ENCODE results near the gene NTN5.

NTN5 gene

GRCh38 chr19:48644839-48645619 is 27.8 kb downstream of the NTN5 start:
- TF ChIP-seq GATA2 (IDR thresholded peaks at IDR 0.05; ENCODE audit: low read depth, low read length): no peak
- TF ChIP-seq GATA3 (IDR thresholded peaks at IDR 0.05; ENCODE audit: low read depth, low read length): no peak

- no peak for TF ChIP-seq GATA2 (IDR thresholded peaks at IDR 0.05; ENCODE audit: low read depth, low read length)
- no peak for TF ChIP-seq GATA3 (IDR thresholded peaks at IDR 0.05; ENCODE audit: low read depth, low read length)
These were observed 28.5 kb downstream of the NTN5 start for GRCh38 chr19:48644355-48644754.

GRCh38 chr19:48642862-48643261 is 30.0 kb downstream of the NTN5 start:
- TF ChIP-seq GATA2 (IDR thresholded peaks at IDR 0.05; ENCODE audit: low read depth, low read length): no peak
- TF ChIP-seq GATA3 (IDR thresholded peaks at IDR 0.05; ENCODE audit: low read depth, low read length): no peak

- no peak for TF ChIP-seq GATA2 (IDR thresholded peaks at IDR 0.05; ENCODE audit: low read depth, low read length)
- no peak for TF ChIP-seq GATA3 (IDR thresholded peaks at IDR 0.05; ENCODE audit: low read depth, low read length)
These were observed 31.0 kb downstream of the NTN5 start for GRCh38 chr19:48641850-48642249.

- TF ChIP-seq GATA3 (IDR thresholded peaks at IDR 0.05; ENCODE audit: low read depth, low read length): no peak
- no peak for TF ChIP-seq GATA2 (IDR thresholded peaks at IDR 0.05; ENCODE audit: low read depth, low read length)
These were observed 33.1 kb downstream of the NTN5 start for GRCh38 chr19:48639483-48640375.

- TF ChIP-seq GATA2 (IDR thresholded peaks at IDR 0.05; ENCODE audit: low read depth, low read length) (no peak), GATA3 (IDR thresholded peaks at IDR 0.05; ENCODE audit: low read depth, low read length) (no peak)
These were observed 33.9 kb downstream of the NTN5 start for GRCh38 chr19:48638831-48639381.

GRCh38 chr19:48637948-48638830 is 34.6 kb downstream of the NTN5 start:
- TF ChIP-seq GATA2 (IDR thresholded peaks at IDR 0.05; ENCODE audit: low read depth, low read length): no peak

- TF ChIP-seq GATA3 (IDR thresholded peaks at IDR 0.05; ENCODE audit: low read depth, low read length) (no peak), GATA2 (IDR thresholded peaks at IDR 0.05; ENCODE audit: low read depth, low read length) (no peak)
These were observed 35.3 kb downstream of the NTN5 start for GRCh38 chr19:48637449-48637947.

GRCh38 chr19:48636859-48637448 is 35.9 kb downstream of the NTN5 start, which contains the start of gene DBP:
TSS of gene DBP (minus strand) at chr19:48637379. CDS start at chr19:48636994, 385 bp downstream.
- TF ChIP-seq GATA3 (IDR thresholded peaks at IDR 0.05; ENCODE audit: low read depth, low read length): no peak
- TF ChIP-seq GATA2 (IDR thresholded peaks at IDR 0.05; ENCODE audit: low read depth, low read length): no peak

- TF ChIP-seq GATA2 (IDR thresholded peaks at IDR 0.05; ENCODE audit: low read depth, low read length) (no peak), GATA3 (IDR thresholded peaks at IDR 0.05; ENCODE audit: low read depth, low read length) (no peak)
These were observed 36.6 kb downstream of the NTN5 start for GRCh38 chr19:48635966-48636858.

- no peak for TF ChIP-seq GATA3 (IDR thresholded peaks at IDR 0.05; ENCODE audit: low read depth, low read length)
- TF ChIP-seq GATA2 (IDR thresholded peaks at IDR 0.05; ENCODE audit: low read depth, low read length): no peak
These were observed 37.4 kb downstream of the NTN5 start for GRCh38 chr19:48635263-48635965.
